Brain microvascular endothelial cell (primary cell): ENCODE measurements around the gene RNF130.

Experiments used
- DNase-seq: peaks from one replicate; pipeline ENCODE4 v3.0.0-alpha.2; 2020
- H3K27ac ChIP-seq: fragments of 250-450 bp; sonication (Bioruptor Pico); 2 replicates; pipeline ENCODE4 v1.5.1; 2020; ENCODE audit warnings: mild to moderate bottlenecking, moderate library complexity
- H3K27me3 ChIP-seq: fragments of 250-450 bp; sonication (Bioruptor Pico); replicated peaks from 2 replicates; pipeline ENCODE4 v1.5.1; 2020; ENCODE audit warnings: mild to moderate bottlenecking
- H3K36me3 ChIP-seq: fragments of 250-450 bp; sonication (Bioruptor Pico); replicated peaks from 2 replicates; pipeline ENCODE4 v1.5.1; 2020; ENCODE audit warnings: mild to moderate bottlenecking
- H3K4me3 ChIP-seq: 2 replicates; pipeline ENCODE4 v1.5.1; 2011; ENCODE audit warnings: low read depth, mild to moderate bottlenecking, control low read depth, low read length, moderate library complexity
- CTCF ChIP-seq: IDR thresholded peaks from 2 replicates; pipeline ENCODE4 v1.5.1; 2011; ENCODE audit warnings: low read depth, mild to moderate bottlenecking, moderate library complexity, low read length, control low read depth, inconsistent platforms; ENCODE audit errors: missing control alignments
- in situ Hi-C: cut with HindIII; loops from 2 replicates; pipeline ENCODE4 v1.10.0; 2017; ENCODE audit warnings: low sequenced_read_pairs, low pct_ligation_motif_present

RNF130 gene

DNA sequence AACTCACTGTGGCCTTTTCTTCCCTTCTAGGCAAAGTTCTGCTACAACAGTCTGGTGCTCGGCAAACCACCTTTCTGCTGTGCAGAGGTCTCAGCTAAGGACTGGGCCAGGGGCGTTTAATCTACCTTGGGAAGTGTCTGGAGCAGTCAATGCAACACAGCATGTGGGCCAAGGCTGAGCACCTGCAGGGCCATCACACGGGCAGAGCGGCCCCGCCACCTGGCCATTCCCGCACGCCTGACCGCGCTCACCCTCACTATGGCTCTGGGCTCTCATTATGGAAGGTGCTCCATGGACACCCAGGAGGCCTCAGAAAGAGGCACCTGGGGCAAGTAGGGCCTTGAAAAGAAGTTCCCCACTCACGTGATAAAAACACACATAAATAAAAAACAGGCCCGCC is 98.2 kb downstream of the RNF130 start:
- H3K27me3 ChIP-seq = no peaks in the 10 kb centered on the region
- DNase-seq = no peak
- no peak overlapping the region for H3K27ac ChIP-seq
- no peak overlapping the region for H3K4me3 ChIP-seq
- TF ChIP-seq CTCF = no peak
- no peaks in the 10 kb centered on the region for H3K36me3 ChIP-seq
- in situ Hi-C loops = no loop called here

DNA sequence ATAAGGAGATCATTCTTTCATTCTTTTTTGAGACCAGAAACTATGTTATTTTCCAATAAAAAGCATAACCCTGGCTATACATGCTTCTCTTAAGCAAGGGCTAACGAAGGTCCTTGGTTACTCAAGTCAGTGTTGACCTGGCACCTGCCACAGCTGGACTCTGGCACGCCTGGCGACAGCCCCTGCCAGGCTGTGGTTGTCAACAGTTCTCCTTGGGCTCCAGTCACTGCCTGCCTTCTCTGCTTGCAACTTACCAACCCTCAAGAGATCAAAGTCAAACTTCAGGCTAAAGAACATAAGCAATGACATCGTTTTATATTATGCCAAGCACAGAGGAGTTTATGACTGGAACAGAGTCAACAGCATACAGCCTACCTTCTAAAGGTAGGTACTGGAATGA is 102.4 kb downstream of the RNF130 start:
- H3K36me3 ChIP-seq = peaks cover 4% of the 10 kb centered on the region
- no peak for DNase-seq
- TF ChIP-seq CTCF = no peak
- in situ Hi-C loops = no loop called here
- no peak overlapping the region for H3K4me3 ChIP-seq
- H3K27ac ChIP-seq = no peak overlapping the region
- H3K27me3 ChIP-seq = no peaks in the 10 kb centered on the region

DNA sequence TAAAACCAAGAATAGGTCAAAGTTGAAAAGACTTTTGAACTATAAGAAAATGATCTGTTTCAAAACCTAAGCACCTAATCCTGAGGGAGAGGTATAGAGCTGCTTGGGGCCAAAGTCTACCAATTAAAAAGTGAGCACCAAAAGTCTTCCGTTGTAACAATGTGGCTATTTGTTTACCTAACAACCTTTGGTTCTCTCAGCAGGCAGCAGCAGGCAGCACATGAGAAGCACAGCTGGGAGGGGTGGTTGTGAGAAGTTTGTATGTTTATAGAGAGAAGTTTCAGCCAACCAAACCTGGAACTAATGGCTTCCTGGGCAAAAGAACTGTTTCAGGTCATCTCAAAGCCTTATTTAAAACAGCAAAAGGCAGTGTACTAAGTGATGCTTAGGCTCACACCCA is 104.1 kb downstream of the RNF130 start:
- DNase-seq = no peak
- Histone ChIP-seq H3K4me3 (no peak overlapping the region), H3K27ac (no peak overlapping the region), H3K36me3 (peaks cover 4% of the 10 kb centered on the region), H3K27me3 (no peaks in the 10 kb centered on the region)
- TF ChIP-seq CTCF = no peak
- in situ Hi-C loops = no loop called here

DNA sequence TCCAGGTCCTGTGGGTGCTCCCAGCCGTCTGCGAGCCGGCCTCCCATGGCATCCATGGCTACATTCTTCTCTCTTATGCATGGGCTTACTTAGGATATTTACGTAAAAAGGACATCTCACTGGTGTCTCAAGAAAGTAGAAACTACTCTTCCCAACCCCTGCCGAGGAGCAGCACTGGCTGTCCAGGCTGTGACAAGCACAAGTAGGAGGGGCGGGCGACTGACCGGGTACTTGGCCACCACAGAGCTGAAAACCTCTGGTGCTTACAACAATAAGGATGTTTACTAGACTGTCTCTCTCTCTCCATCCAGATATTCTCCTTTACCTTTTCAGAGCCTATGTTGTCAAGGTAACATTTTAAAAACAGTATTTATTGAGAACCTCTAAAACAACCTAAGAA is 107.5 kb downstream of the RNF130 start:
- H3K36me3 ChIP-seq = peaks cover 4% of the 10 kb centered on the region
- H3K4me3 ChIP-seq = no peak overlapping the region
- DNase-seq = no peak
- H3K27me3 ChIP-seq = no peaks in the 10 kb centered on the region
- no peak overlapping the region for H3K27ac ChIP-seq
- TF ChIP-seq CTCF = no peak
- in situ Hi-C loops = no loop called here

DNA sequence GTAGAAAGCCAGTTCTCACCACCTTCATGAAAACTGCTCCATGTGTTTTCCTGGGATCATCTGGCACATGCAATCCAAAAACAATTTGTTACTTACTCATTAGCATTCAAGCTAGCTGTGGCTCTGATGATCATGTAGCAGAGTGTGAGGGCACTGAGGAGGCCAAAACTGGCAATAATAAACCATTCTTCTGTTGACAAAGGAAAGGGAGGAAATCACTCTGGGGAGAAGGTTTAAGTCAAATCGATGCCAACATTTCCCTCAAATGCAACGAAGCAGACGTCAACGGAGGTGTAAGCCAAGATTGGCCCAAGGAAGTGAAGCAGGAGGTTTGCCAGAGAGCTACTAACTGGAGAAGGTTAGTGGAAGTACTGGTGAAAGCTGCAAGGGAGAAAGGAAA is 108.2 kb downstream of the RNF130 start:
- no peak for TF ChIP-seq CTCF
- no peak overlapping the region for H3K27ac ChIP-seq
- in situ Hi-C loops = no loop called here

GRCh38 chr5:179960204-179960831 is 111.2 kb downstream of the RNF130 start:
- in situ Hi-C loops = no loop called here
- no peak for DNase-seq
- H3K4me3 ChIP-seq = no peak overlapping the region
- no peak for TF ChIP-seq CTCF
- H3K36me3 ChIP-seq = no peaks in the 10 kb centered on the region
- H3K27me3 ChIP-seq = no peaks in the 10 kb centered on the region
- H3K27ac ChIP-seq = no peak overlapping the region

More for the DNA sequence above, 108.2 kb downstream of the RNF130 start:
- Histone ChIP-seq H3K27me3 (no peaks in the 10 kb centered on the region), H3K4me3 (no peak overlapping the region), H3K36me3 (peaks cover 4% of the 10 kb centered on the region)
- no peak for DNase-seq
